K562 (cell line): ENCODE measurements around the gene HEATR9. TPM values are rescaled to one million over a fixed set of nuclear protein-coding genes. Genes with fewer than 3 reads are reported as not detected.

Experiments
- BCL6 ChIP-seq: fragments of 250-450 bp; sonication (Bioruptor Pico); IDR thresholded peaks from 2 replicates; pipeline ENCODE4 v1.4.0; 2020
- C11orf30 ChIP-seq: fragments of 450-650 bp; IDR thresholded peaks from 2 replicates; pipeline ENCODE4 v1.6.1; 2016; ENCODE audit warnings: low read depth, mild to moderate bottlenecking
- CEBPB ChIP-seq: fragments of 450-650 bp; IDR thresholded peaks from 2 replicates; pipeline ENCODE4 v1.6.1; 2016; ENCODE audit warnings: missing genetic modification characterization, missing compliant biosample characterization
- CSDE1 ChIP-seq, 2 experiments: fragments of 450-650 bp; IDR thresholded peaks; 2 replicates each; pipeline ENCODE4 v1.6.1; 2016; ENCODE audit warnings: mild to moderate bottlenecking in 1 of 2
- ELF4 ChIP-seq: fragments of 450-650 bp; formaldehyde crosslinking; IDR thresholded peaks from 2 replicates; pipeline ENCODE4 v1.4.0; 2022; ENCODE audit warnings: missing genetic modification characterization
- FIP1L1 ChIP-seq: fragments of 200-400 bp; formaldehyde crosslinking; IDR thresholded peaks from 2 replicates; pipeline ENCODE4 v1.6.1; 2018; ENCODE audit warnings: mild to moderate bottlenecking, low read depth, low read length; ENCODE audit not compliant: poor library complexity, severe bottlenecking
- HEY1 ChIP-seq: fragments of 250-450 bp; sonication (Bioruptor Pico); IDR thresholded peaks from 2 replicates; pipeline ENCODE4 v1.5.0; 2020; ENCODE audit warnings: mild to moderate bottlenecking, moderate library complexity, borderline replicate concordance
- MAFF ChIP-seq: IDR thresholded peaks from 2 replicates; pipeline ENCODE4 v1.6.1; 2012; ENCODE audit warnings: low read length, improper control_type of control experiment
- MAFG ChIP-seq: fragments of 450-650 bp; conservative IDR thresholded peaks from 2 replicates; pipeline ENCODE4 v1.6.1; 2016; ENCODE audit warnings: missing genetic modification characterization, missing compliant biosample characterization
- MAFK ChIP-seq: IDR thresholded peaks from 2 replicates; pipeline ENCODE4 v1.6.1; 2011; ENCODE audit warnings: low read length, improper control_type of control experiment
- POLR3G ChIP-seq: IDR thresholded peaks from 2 replicates; pipeline ENCODE4 v1.6.1; 2011; ENCODE audit not compliant: insufficient read length, insufficient replicate concordance; ENCODE audit errors: extremely low read depth
- ZNF778 ChIP-seq: fragments of 450-650 bp; formaldehyde crosslinking; IDR thresholded peaks from 2 replicates; pipeline ENCODE4 v1.4.0; 2020; ENCODE audit warnings: mild to moderate bottlenecking, moderate library complexity
- polyA plus RNA-seq, 8 experiments: library from polyadenylated mRNA; depleted of rRNA in 4 of 8; stranded (reverse) in 5 of 8; unstranded in 3 of 8; fragments of >200 nt; fragmentation: Nextera tagmentation in 2 of 8; fragmentation: Illumina TruSeq in 1 of 8; extraction: Ambion mirVana in 2 of 8; extraction: Trizol in 1 of 8; gene quantifications; 2 replicates each; pipeline versions ENCODE4 v1.2.1 to v1.2.3, GENCODE V29; 2011 to 2014; ENCODE audit warnings: inconsistent platforms in 1 of 8, missing spikeins in 1 of 8
- total RNA-seq, 7 experiments: library from RNA; depleted of rRNA in 6 of 7; stranded (reverse); fragments of >200 nt in 6 of 7; fragmentation: Illumina TruSeq in 2 of 7; extraction: Trizol in 2 of 7; gene quantifications; 2 replicates each; pipeline versions ENCODE4 v1.2.1 to v1.2.3, GENCODE V29; 2011 to 2021; ENCODE audit warnings: low replicate concordance in 1 of 7
- TF ChIP-seq, protein P1 (sequence below), 2 experiments: fragments of 450-650 bp in 1 of 2; sonication (generic) in 1 of 2; formaldehyde crosslinking in 1 of 2; IDR thresholded peaks; 2 replicates each; pipeline versions ENCODE4 v1.7.1 to v1.9.0; 2016 to 2022; ENCODE audit warnings: inconsistent platforms in 1 of 2, mild to moderate bottlenecking in 1 of 2, missing genetic modification reagents in 1 of 2
- TF ChIP-seq, protein P2 (sequence below): fragments of 250-450 bp; sonication (Bioruptor Pico); IDR thresholded peaks from 2 replicates; pipeline ENCODE4 v1.8.0; 2021; ENCODE audit warnings: moderate library complexity, mild to moderate bottlenecking, inconsistent platforms
- TF ChIP-seq, protein P3 (sequence below): fragments of 450-650 bp; IDR thresholded peaks from 2 replicates; pipeline ENCODE4 v1.6.1; 2018; ENCODE audit warnings: mild to moderate bottlenecking, low read depth; ENCODE audit not compliant: partially characterized antibody

The HEATR9 gene
- total and polyA plus RNA-seq, 9 of the 15 experiments (the other 6 are each of a cell fraction or from before 2014, with no cell fraction given): not detected

DNA sequence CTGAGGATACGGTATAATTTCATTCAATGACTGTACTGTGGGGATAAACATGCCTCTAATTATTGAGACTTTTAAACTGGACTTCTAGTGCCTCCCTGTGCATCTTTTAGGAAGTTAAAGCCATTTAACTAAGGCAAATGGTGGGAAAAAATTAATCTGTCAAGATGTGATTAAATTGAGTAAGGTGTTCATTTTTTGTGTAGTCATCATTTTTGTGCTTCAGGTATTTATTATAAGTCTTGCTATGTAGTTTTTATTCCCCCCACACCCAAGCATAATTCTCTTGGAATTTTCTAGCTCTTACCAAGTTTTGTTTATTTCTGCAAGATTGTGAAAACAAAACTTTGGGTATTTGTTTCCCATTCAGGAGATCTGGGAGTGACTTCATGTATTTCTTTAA lies 49.2 kb downstream of the HEATR9 start (continued):
- TF ChIP-seq, protein P1, sequence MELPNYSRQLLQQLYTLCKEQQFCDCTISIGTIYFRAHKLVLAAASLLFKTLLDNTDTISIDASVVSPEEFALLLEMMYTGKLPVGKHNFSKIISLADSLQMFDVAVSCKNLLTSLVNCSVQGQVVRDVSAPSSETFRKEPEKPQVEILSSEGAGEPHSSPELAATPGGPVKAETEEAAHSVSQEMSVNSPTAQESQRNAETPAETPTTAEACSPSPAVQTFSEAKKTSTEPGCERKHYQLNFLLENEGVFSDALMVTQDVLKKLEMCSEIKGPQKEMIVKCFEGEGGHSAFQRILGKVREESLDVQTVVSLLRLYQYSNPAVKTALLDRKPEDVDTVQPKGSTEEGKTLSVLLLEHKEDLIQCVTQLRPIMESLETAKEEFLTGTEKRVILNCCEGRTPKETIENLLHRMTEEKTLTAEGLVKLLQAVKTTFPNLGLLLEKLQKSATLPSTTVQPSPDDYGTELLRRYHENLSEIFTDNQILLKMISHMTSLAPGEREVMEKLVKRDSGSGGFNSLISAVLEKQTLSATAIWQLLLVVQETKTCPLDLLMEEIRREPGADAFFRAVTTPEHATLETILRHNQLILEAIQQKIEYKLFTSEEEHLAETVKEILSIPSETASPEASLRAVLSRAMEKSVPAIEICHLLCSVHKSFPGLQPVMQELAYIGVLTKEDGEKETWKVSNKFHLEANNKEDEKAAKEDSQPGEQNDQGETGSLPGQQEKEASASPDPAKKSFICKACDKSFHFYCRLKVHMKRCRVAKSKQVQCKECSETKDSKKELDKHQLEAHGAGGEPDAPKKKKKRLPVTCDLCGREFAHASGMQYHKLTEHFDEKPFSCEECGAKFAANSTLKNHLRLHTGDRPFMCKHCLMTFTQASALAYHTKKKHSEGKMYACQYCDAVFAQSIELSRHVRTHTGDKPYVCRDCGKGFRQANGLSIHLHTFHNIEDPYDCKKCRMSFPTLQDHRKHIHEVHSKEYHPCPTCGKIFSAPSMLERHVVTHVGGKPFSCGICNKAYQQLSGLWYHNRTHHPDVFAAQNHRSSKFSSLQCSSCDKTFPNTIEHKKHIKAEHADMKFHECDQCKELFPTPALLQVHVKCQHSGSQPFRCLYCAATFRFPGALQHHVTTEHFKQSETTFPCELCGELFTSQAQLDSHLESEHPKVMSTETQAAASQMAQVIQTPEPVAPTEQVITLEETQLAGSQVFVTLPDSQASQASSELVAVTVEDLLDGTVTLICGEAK (IDR thresholded peaks at IDR 0.05): no peak
- TF ChIP-seq, protein P1 (CRISPR knock-in tag; IDR thresholded peaks at IDR 0.05): no peak
- TF ChIP-seq C11orf30 (peak; percentile 90), MAFK (peak; percentile 86), MAFF (peak; percentile 89), FIP1L1 (no peak), BCL6 (CRISPR knock-in tag) (no peak), ELF4 (CRISPR knock-in tag) (no peak), HEY1 (CRISPR knock-in tag) (no peak), POLR3G (no peak), MAFG (peak; percentile 83), CSDE1 (IDR thresholded peaks at IDR 0.05) (no peak), ZNF778 (no peak), CEBPB (tag) (no peak)
- TF ChIP-seq, protein P2, sequence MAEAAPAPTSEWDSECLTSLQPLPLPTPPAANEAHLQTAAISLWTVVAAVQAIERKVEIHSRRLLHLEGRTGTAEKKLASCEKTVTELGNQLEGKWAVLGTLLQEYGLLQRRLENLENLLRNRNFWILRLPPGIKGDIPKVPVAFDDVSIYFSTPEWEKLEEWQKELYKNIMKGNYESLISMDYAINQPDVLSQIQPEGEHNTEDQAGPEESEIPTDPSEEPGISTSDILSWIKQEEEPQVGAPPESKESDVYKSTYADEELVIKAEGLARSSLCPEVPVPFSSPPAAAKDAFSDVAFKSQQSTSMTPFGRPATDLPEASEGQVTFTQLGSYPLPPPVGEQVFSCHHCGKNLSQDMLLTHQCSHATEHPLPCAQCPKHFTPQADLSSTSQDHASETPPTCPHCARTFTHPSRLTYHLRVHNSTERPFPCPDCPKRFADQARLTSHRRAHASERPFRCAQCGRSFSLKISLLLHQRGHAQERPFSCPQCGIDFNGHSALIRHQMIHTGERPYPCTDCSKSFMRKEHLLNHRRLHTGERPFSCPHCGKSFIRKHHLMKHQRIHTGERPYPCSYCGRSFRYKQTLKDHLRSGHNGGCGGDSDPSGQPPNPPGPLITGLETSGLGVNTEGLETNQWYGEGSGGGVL (CRISPR knock-in tag): no peak
- TF ChIP-seq, protein P3, sequence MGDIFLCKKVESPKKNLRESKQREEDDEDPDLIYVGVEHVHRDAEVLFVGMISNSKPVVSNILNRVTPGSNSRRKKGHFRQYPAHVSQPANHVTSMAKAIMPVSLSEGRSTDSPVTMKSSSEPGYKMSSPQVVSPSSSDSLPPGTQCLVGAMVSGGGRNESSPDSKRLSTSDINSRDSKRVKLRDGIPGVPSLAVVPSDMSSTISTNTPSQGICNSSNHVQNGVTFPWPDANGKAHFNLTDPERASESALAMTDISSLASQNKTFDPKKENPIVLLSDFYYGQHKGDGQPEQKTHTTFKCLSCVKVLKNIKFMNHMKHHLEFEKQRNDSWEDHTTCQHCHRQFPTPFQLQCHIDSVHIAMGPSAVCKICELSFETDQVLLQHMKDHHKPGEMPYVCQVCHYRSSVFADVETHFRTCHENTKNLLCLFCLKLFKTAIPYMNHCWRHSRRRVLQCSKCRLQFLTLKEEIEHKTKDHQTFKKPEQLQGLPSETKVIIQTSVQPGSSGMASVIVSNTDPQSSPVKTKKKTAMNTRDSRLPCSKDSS: no peak
